Measurements from ENCODE around the gene ZYG11A.

DNA sequence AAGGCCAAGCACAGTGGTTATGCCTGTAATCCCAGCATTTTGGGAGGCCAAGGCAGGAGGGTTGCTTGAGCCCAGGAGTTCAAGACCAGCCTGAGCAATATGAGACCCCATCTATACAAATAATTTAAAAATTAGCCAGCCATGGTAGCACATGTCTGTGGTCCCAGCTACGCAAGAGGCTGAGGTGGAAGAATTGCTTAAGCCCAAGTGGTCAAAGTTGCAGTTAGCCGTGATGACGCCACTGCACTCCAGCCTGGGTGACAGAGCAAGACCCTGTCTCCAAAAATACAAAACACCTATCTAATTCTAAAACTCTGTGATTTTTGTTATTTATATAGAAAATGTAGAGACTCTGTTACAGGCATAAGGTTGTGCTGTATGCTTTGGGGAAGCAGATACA is 44.2 kb upstream of the ZYG11A start:
- TF ChIP-seq, protein P1, sequence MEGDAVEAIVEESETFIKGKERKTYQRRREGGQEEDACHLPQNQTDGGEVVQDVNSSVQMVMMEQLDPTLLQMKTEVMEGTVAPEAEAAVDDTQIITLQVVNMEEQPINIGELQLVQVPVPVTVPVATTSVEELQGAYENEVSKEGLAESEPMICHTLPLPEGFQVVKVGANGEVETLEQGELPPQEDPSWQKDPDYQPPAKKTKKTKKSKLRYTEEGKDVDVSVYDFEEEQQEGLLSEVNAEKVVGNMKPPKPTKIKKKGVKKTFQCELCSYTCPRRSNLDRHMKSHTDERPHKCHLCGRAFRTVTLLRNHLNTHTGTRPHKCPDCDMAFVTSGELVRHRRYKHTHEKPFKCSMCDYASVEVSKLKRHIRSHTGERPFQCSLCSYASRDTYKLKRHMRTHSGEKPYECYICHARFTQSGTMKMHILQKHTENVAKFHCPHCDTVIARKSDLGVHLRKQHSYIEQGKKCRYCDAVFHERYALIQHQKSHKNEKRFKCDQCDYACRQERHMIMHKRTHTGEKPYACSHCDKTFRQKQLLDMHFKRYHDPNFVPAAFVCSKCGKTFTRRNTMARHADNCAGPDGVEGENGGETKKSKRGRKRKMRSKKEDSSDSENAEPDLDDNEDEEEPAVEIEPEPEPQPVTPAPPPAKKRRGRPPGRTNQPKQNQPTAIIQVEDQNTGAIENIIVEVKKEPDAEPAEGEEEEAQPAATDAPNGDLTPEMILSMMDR (IDR thresholded peaks at IDR 0.05): no peak
- TF ChIP-seq POLR2A (IDR thresholded peaks at IDR 0.05) (no peak), EP300 (IDR thresholded peaks at IDR 0.05) (no peak)
